Naive B cell (primary cell): ENCODE data around the gene CAMTA1. TPM values are rescaled to one million over a fixed set of nuclear protein-coding genes. Genes with fewer than 3 reads are reported as not detected.

Experiments
- ATAC-seq, 2 donors: fragments of 150-1000 bp; cut with Tn5 transposase; 2 replicates each; pipeline ENCODE4 v1.10.0; 2021; ENCODE audit warnings: low read depth in 2 of 2, mild to moderate bottlenecking in 2 of 2, moderate library complexity in 2 of 2
- DNase-seq: peaks from one replicate; pipeline ENCODE4 v3.0.0; 2022
- H3K27ac Mint-ChIP-seq, 6 donors: one replicate each; pipeline ENCODE4 v1.8.0; 2020 to 2022; ENCODE audit warnings: mild to moderate bottlenecking in 6 of 6, mixed read lengths in 6 of 6, moderate library complexity in 5 of 6, inconsistent platforms in 2 of 6
- H3K27me3 Mint-ChIP-seq, 3 donors: one replicate each; pipeline ENCODE4 v1.8.0; 2021 to 2022; ENCODE audit warnings: mixed read lengths in 3 of 3, mild to moderate bottlenecking in 1 of 3
- H3K36me3 Mint-ChIP-seq, 2 donors: one replicate each; pipeline ENCODE4 v1.8.0; 2020 to 2022; ENCODE audit warnings: mixed read lengths in 2 of 2, inconsistent platforms in 1 of 2, mild to moderate bottlenecking in 1 of 2
- H3K4me1 Mint-ChIP-seq, 3 donors: one replicate each; pipeline ENCODE4 v1.8.0; 2020 to 2022; ENCODE audit warnings: mixed read lengths in 3 of 3, inconsistent platforms in 1 of 3, mild to moderate bottlenecking in 1 of 3, moderate library complexity in 1 of 3
- H3K4me3 Mint-ChIP-seq, 8 donors: one replicate each; pipeline ENCODE4 v1.8.0; 2020 to 2022; ENCODE audit warnings: mild to moderate bottlenecking in 8 of 8, mixed read lengths in 8 of 8, moderate library complexity in 8 of 8, inconsistent platforms in 2 of 8
- H3K9me3 Mint-ChIP-seq, 7 donors: one replicate each; pipeline ENCODE4 v1.8.0; 2020 to 2022; ENCODE audit warnings: mixed read lengths in 7 of 7, mild to moderate bottlenecking in 5 of 7, inconsistent platforms in 2 of 7, moderate library complexity in 1 of 7
- polyA plus RNA-seq, 6 donors: library from polyadenylated mRNA; unstranded; fragments of 300-500 nt; fragmentation: Illumina TruSeq; gene quantifications; one replicate each; pipeline ENCODE4 v1.2.3, GENCODE V29; 2021; ENCODE audit warnings: low read depth in 6 of 6

CAMTA1 gene
- polyA plus RNA-seq, 6 donors from 2014 or later, result 75.4 to 140 (median 88.8) TPM

DNA sequence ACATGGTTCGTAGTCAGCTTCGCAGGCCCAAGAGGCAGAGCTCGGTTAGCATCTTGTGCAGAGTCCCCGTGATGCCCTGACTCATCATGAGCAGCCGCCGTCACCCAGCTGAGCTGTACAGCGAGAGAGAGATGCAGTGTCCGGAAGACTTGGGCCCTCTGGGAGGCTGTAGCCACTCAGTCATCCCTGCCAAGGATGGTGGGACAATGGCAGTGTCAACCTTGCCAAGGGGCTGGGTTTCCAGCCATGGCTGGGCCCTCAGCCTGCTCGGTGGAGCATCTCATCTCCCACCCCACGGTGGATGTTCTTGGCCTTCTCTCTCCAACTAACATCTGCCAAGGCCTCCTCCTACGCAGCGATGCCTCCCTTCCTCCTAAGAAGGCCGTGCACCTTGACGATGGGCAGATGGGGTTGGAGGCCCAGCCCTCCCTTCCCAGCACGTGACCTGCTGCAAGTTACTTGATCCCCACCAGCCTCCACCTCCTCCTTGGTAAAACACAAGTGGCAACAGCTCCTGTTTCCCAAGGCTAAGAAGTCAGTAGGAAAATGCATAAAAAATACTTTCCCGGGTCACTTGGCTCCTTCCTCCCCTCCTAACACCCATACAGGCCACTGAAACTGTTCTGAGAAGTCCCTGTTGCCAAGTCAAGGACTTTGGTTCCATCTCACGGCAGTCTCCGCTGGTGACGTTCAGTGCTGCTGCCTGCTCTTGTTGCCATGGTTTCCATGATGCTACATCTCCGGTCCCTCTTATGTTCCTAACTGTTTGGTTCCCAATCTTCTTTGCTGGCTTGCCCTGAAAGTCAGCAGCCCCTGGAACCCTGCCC is 601.2 kb downstream of the CAMTA1 start:
- Mint-ChIP-seq H3K27me3 (peaks cover 0 to 7% (median 0%) of the 10 kb centered on the region in 3 donors), H3K9me3 (peaks cover 0 to 12% (median 10%) of the 10 kb centered on the region in 7 donors), H3K4me3 (no peak overlapping the region), H3K36me3 (no peaks in the 10 kb centered on the region), H3K4me1 (no peaks in the 10 kb centered on the region), H3K27ac (no peak overlapping the region)
- ATAC-seq, result no peak
- DNase-seq, result no peak

- no peak overlapping the region for H3K4me3 Mint-ChIP-seq
These were observed 602.0 kb downstream of the CAMTA1 start for GRCh38 chr1:7387053-7387927.

GRCh38 chr1:7388141-7388487 is 602.9 kb downstream of the CAMTA1 start:
- Mint-ChIP-seq H3K27me3 (peaks cover 0 to 7% (median 0%) of the 10 kb centered on the region in 3 donors), H3K36me3 (no peaks in the 10 kb centered on the region), H3K9me3 (peaks cover 0 to 3% (median 0%) of the 10 kb centered on the region in 7 donors), H3K4me1 (no peaks in the 10 kb centered on the region), H3K4me3 (no peak overlapping the region), H3K27ac (no peak overlapping the region)
- ATAC-seq (no peak), DNase-seq (no peak)

More at GRCh38 chr1:7387053-7387927, 602.0 kb downstream of the CAMTA1 start:
- Mint-ChIP-seq H3K9me3 (peaks cover 0 to 7% (median 5%) of the 10 kb centered on the region in 7 donors), H3K36me3 (no peaks in the 10 kb centered on the region), H3K27ac (no peak overlapping the region), H3K4me1 (no peaks in the 10 kb centered on the region), H3K27me3 (peaks cover 0 to 7% (median 0%) of the 10 kb centered on the region in 3 donors)
- DNase-seq (no peak), ATAC-seq (no peak)

GRCh38 chr1:7388488-7389185 is 603.4 kb downstream of the CAMTA1 start:
- Mint-ChIP-seq H3K27ac (no peak overlapping the region), H3K9me3 (peaks cover 0 to 3% (median 0%) of the 10 kb centered on the region in 7 donors), H3K27me3 (peaks cover 0 to 7% (median 0%) of the 10 kb centered on the region in 3 donors), H3K4me1 (no peaks in the 10 kb centered on the region), H3K4me3 (no peak overlapping the region), H3K36me3 (no peaks in the 10 kb centered on the region)
- ATAC-seq (no peak), DNase-seq (no peak)

DNA sequence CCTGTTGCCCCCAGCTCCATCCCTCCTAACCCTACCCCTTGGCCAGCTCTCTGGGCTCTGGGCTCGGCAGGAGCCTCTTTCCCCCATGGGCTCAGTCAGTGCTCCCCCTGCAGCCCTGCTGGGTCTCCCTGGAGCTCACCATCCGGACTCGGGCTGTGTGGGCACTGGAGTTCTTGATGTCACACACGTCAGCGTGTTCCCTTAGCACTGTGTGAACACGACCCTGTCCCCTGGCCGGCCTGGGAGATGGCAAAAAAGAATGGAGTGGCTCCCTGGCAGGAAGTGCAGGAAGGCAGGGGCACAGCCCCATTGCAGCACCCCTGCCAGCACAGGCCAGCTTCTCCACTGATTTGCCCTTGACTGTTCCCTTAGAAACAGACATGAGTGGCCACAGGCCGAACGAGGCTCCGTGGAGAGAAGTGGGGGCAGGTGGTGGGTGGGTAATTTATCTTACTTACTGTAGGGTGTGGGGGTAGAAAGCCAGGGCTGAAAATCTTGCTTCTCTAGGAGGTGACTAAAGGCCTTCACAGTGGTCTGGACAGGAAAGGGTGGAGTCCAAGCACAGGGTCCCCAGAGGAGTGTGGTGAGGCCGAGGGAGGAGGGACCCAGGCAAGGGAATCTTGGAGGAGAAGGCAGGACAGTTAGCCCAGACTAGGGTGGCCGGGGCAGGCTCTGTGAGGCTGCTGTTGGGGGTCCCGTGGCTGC is 604.1 kb downstream of the CAMTA1 start:
- Mint-ChIP-seq H3K27ac (no peak overlapping the region), H3K4me1 (no peaks in the 10 kb centered on the region), H3K9me3 (peaks cover 0 to 4% (median 2%) of the 10 kb centered on the region in 7 donors), H3K4me3 (no peak overlapping the region), H3K27me3 (peaks cover 0 to 7% (median under 1%) of the 10 kb centered on the region in 3 donors), H3K36me3 (no peaks in the 10 kb centered on the region)
- DNase-seq (no peak), ATAC-seq (no peak)

- no peak for ATAC-seq
- no peak overlapping the region for H3K4me3 Mint-ChIP-seq
- H3K4me1 Mint-ChIP-seq, result no peaks in the 10 kb centered on the region
- no peak overlapping the region for H3K27ac Mint-ChIP-seq
- DNase-seq, result no peak
- H3K36me3 Mint-ChIP-seq, result no peaks in the 10 kb centered on the region
- H3K9me3 Mint-ChIP-seq, result peaks cover 0 to 9% (median 4%) of the 10 kb centered on the region in 7 donors
- H3K27me3 Mint-ChIP-seq, result peaks cover 0 to 7% (median 4%) of the 10 kb centered on the region in 3 donors
These were observed 604.8 kb downstream of the CAMTA1 start for GRCh38 chr1:7389906-7390603.

DNA sequence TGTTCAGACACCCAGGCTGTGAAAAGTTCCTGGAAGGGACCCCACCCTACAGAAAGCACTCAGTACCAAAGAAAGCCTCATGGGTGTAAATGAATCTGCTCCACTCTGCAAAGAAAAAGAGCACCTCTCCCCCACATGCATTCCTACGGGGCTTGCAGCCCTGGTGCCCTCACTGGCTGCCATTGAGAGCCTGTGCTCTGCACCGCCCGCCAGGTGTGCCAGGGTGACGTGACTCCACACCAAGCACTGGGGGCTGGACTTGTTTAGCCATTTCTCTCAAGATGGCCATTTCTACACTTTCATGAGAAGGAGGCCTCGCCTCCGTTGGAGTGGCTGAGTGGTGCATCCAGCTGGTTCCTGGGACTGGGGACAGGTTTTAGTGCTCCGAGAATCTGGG is 605.3 kb downstream of the CAMTA1 start:
- H3K4me3 Mint-ChIP-seq, result no peak overlapping the region
- no peak overlapping the region for H3K27ac Mint-ChIP-seq
- no peaks in the 10 kb centered on the region for H3K4me1 Mint-ChIP-seq
- peaks cover 0 to 10% (median 7%) of the 10 kb centered on the region in 3 donors for H3K27me3 Mint-ChIP-seq
- H3K9me3 Mint-ChIP-seq, result peaks cover 3 to 14% (median 6%) of the 10 kb centered on the region in 7 donors
- ATAC-seq (no peak), DNase-seq (no peak)
- no peaks in the 10 kb centered on the region for H3K36me3 Mint-ChIP-seq

DNA sequence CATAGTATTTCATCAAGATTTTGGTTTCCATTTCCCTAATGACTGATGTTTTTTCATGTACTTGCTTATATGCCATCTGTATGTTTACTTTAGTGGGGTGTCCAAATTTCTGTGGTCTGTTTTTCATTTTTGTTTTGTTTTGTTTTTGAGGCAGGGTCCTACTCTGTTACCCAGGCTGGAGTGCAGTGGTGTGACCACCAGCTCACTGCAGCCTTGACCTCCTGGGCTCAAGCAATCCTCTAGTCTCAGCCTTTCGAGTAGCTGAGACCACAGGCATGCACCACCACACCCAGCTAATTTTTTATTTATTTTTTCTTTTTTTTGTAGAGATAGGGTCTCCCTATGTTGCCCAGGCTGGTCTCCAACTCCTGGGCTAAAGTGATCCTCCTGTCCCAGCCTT is 607.9 kb downstream of the CAMTA1 start:
- DNase-seq (no peak), ATAC-seq (no peak)
- no peaks in the 10 kb centered on the region for H3K4me1 Mint-ChIP-seq
- H3K4me3 Mint-ChIP-seq, result no peak overlapping the region
- peaks cover 0 to 12% (median 7%) of the 10 kb centered on the region in 3 donors for H3K27me3 Mint-ChIP-seq
- peaks cover 6 to 28% (median 10%) of the 10 kb centered on the region in 7 donors for H3K9me3 Mint-ChIP-seq
- no peaks in the 10 kb centered on the region for H3K36me3 Mint-ChIP-seq
- H3K27ac Mint-ChIP-seq, result no peak overlapping the region

GRCh38 chr1:7395251-7395650 is 610.0 kb downstream of the CAMTA1 start:
- H3K27ac Mint-ChIP-seq, result no peak overlapping the region
- no peaks in the 10 kb centered on the region for H3K4me1 Mint-ChIP-seq
- H3K36me3 Mint-ChIP-seq, result no peaks in the 10 kb centered on the region
- H3K4me3 Mint-ChIP-seq, result no peak overlapping the region
- DNase-seq, result no peak
- peaks cover 0 to 21% (median 1%) of the 10 kb centered on the region in 3 donors for H3K27me3 Mint-ChIP-seq
- ATAC-seq, result no peak
- peaks cover 6 to 48% (median 28%) of the 10 kb centered on the region in 7 donors for H3K9me3 Mint-ChIP-seq

DNA sequence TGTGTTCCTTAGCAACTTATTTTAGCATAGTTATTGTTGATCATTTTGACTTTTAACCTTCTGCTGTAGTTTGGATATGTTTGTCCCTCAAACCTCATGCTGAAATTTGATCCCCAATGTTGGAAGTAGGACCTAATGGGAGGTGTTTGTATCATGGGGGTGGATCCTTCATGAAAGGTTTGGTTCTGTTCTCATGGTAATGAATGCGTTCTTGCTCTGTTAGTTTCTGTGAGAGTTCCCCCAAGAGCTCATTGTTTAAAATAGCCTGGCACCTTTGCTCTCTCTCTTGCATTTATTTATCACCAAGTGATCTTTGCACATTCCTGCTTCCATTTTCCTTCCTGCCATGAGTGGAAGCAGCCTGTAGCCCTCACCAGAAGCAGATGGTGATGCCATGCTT is 613.7 kb downstream of the CAMTA1 start:
- Mint-ChIP-seq H3K4me3 (no peak overlapping the region), H3K9me3 (peaks cover 10 to 52% (median 30%) of the 10 kb centered on the region in 7 donors), H3K27me3 (peaks cover 5 to 25% (median 11%) of the 10 kb centered on the region in 3 donors), H3K27ac (no peak overlapping the region), H3K4me1 (no peaks in the 10 kb centered on the region), H3K36me3 (no peaks in the 10 kb centered on the region)
- ATAC-seq, result no peak
- no peak for DNase-seq

- H3K4me3 Mint-ChIP-seq, result no peak overlapping the region
- peaks cover 5 to 22% (median 16%) of the 10 kb centered on the region in 3 donors for H3K27me3 Mint-ChIP-seq
- DNase-seq, result no peak
- peaks cover 10 to 52% (median 25%) of the 10 kb centered on the region in 7 donors for H3K9me3 Mint-ChIP-seq
- no peaks in the 10 kb centered on the region for H3K36me3 Mint-ChIP-seq
- no peak overlapping the region for H3K27ac Mint-ChIP-seq
- no peaks in the 10 kb centered on the region for H3K4me1 Mint-ChIP-seq
- no peak for ATAC-seq
These were observed 614.4 kb downstream of the CAMTA1 start for GRCh38 chr1:7399514-7400125.

GRCh38 chr1:7400566-7400965 is 615.3 kb downstream of the CAMTA1 start:
- H3K9me3 Mint-ChIP-seq, result peaks cover 7 to 46% (median 23%) of the 10 kb centered on the region in 7 donors
- no peak overlapping the region for H3K27ac Mint-ChIP-seq
- H3K36me3 Mint-ChIP-seq, result no peaks in the 10 kb centered on the region
- H3K27me3 Mint-ChIP-seq, result peaks cover 5 to 16% (median 16%) of the 10 kb centered on the region in 3 donors
- H3K4me3 Mint-ChIP-seq, result no peak overlapping the region
- DNase-seq (no peak), ATAC-seq (no peak)
- no peaks in the 10 kb centered on the region for H3K4me1 Mint-ChIP-seq
